Psoas muscle (tissue), 8 donors: ENCODE data around the gene GRK3. TPM values are rescaled to one million over a fixed set of nuclear protein-coding genes. Genes with fewer than 3 reads are reported as not detected.

Source experiments
- ATAC-seq, 4 donors: fragments of 200-7000 bp; cut with Tn5 transposase; one replicate each; pipeline ENCODE4 v1.9.1; 2020; ENCODE audit warnings: moderate library complexity in 3 of 4, mild to moderate bottlenecking in 2 of 4
- DNase-seq, 2 donors: peaks; one replicate each; pipeline ENCODE4 v3.0.0-alpha.2; 2020
- H3K27ac ChIP-seq: fragments of 200-600 bp; one replicate; pipeline ENCODE4 v1.8.0; 2022
- H3K27me3 ChIP-seq, 3 donors: fragments of 200-600 bp in 1 of 3; one replicate each; pipeline versions ENCODE4 v1.6.1 to v1.8.0; 2013 to 2022; ENCODE audit warnings: low read length in 2 of 3, mild to moderate bottlenecking in 2 of 3, moderate library complexity in 1 of 3; ENCODE audit not compliant: insufficient read depth in 3 of 3
- H3K36me3 ChIP-seq, 2 donors: fragments of 200-600 bp in 1 of 2; one replicate each; pipeline versions ENCODE4 v1.6.1 to v1.8.0; 2013 to 2022; ENCODE audit warnings: low read depth in 1 of 2, mild to moderate bottlenecking in 1 of 2, moderate library complexity in 1 of 2; ENCODE audit not compliant: insufficient read depth in 1 of 2
- H3K4me1 ChIP-seq: fragments of 200-600 bp; one replicate; pipeline ENCODE4 v1.8.0; 2022
- H3K4me3 ChIP-seq: fragments of 200-600 bp; one replicate; pipeline ENCODE4 v1.8.0; 2022; ENCODE audit warnings: mild to moderate bottlenecking
- H3K9me3 ChIP-seq: fragments of 200-600 bp; one replicate; pipeline ENCODE4 v1.8.0; 2022
- WGBS, 3 donors: extraction: QIAGEN DNeasy Blood & Tissue Kit; methylation state at CpG; one replicate each; pipeline versions ENCODE4 v1.1.6 to v1.1.7; 2013; 5-methylcytosine and 5-hydroxymethylcytosine counted together
- intact Hi-C, 2 donors: fragments of 100-400 bp; cut with DNase I; formaldehyde crosslinking; loops; one replicate each; pipeline versions ENCODE4 v1.11.0 to v1.14.2; 2022
- polyA plus RNA-seq, 3 donors: library from polyadenylated mRNA; stranded (reverse); fragments of 200-250 nt; gene quantifications; one replicate each; pipeline ENCODE4 v1.2.3, GENCODE V29; 2013
- total RNA-seq, 4 donors: library from RNA; stranded (reverse); fragmentation: NEBNext Ultra II Directional in 2 of 4; extraction: Animal tissue kit (Norgen Biotek cat#: 25700) in 2 of 4; gene quantifications; one replicate each; pipeline versions ENCODE4 v1.2.1 to v1.2.4, GENCODE V29; 2021 to 2023
- TF ChIP-seq, protein P1 (sequence below): fragments of 200-600 bp; IDR thresholded peaks from one replicate; pipeline ENCODE4 v1.8.0; 2022; ENCODE audit warnings: antibody characterized with exemption
- donor health status: healthy with polysubstance abuse.
- donor health status: DM: no; HTN: no; CAD: no; lungs with moderate emphysema.
- donor health status: Bipolar disorder and iron deficiency.
- donor health status: healthy.
- donor health status: DM: yes; HTN: yes; CAD: no.
- donor health status: DM: no; HTN: no; CAD: no.
- donor health status: DM: no; HTN: no; CAD: no.
- donor health status: DM: yes; HTN: yes; CAD: no.

The GRK3 gene
- total and polyA plus RNA-seq, 7 donors: 0.17 to 2.0 (median 1.3) TPM

DNA sequence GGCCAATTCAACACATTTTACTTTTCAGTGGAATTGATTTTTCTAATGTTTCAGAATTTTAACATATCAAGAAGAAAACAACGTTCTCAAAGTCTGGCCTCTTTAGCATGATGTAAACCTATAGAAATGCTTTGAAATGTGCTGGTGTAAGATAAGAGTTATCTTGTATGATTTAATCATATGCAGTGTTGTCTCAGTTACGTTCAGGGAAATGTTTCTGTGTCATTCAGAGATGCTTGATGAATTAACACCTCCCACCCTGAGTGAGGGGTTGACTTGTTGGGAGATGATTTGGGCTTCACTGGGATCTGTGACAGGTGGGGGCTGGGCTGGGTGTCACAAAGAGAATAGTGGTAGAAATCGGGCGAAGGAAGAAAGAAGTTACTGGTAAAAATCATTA lies 161.8 kb downstream of the GRK3 start:
- Histone ChIP-seq H3K36me3 (no peaks in the 10 kb centered on the region), H3K4me1 (no peaks in the 10 kb centered on the region), H3K27ac (no peak overlapping the region), H3K27me3 (no peaks in the 10 kb centered on the region), H3K9me3 (no peaks in the 10 kb centered on the region), H3K4me3 (no peak overlapping the region)
- WGBS, 3 donors: 71 to 80% (median 74%) methylated on average over 4 of the region's 4 CpGs
- ATAC-seq (no peak), DNase-seq (no peak)
- intact Hi-C loops: no loop called here
- TF ChIP-seq, protein P1, sequence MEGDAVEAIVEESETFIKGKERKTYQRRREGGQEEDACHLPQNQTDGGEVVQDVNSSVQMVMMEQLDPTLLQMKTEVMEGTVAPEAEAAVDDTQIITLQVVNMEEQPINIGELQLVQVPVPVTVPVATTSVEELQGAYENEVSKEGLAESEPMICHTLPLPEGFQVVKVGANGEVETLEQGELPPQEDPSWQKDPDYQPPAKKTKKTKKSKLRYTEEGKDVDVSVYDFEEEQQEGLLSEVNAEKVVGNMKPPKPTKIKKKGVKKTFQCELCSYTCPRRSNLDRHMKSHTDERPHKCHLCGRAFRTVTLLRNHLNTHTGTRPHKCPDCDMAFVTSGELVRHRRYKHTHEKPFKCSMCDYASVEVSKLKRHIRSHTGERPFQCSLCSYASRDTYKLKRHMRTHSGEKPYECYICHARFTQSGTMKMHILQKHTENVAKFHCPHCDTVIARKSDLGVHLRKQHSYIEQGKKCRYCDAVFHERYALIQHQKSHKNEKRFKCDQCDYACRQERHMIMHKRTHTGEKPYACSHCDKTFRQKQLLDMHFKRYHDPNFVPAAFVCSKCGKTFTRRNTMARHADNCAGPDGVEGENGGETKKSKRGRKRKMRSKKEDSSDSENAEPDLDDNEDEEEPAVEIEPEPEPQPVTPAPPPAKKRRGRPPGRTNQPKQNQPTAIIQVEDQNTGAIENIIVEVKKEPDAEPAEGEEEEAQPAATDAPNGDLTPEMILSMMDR: no peak

DNA sequence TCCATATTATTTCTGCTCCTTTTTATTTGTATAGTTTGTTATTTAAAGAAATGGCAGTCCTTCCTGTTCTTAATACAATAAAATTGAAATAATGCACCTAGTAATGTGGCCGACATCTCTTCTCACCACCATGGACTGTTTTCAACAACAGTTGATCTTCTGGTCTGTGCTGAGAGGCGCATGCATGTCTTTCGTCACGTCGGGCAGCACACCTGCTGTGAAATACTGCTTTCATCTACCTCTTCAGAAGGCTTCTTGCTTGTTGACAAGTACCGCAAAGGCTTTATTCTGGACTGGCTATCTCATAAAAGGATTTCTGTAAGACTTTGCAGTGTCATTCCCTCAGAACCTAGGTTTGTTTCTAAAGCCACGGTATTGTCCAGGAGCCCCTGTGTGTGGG lies 163.6 kb downstream of the GRK3 start:
- TF ChIP-seq, protein P1: no peak
- intact Hi-C loops: no loop called here
- Histone ChIP-seq H3K27me3 (no peaks in the 10 kb centered on the region), H3K27ac (no peak overlapping the region), H3K36me3 (no peaks in the 10 kb centered on the region), H3K4me1 (no peaks in the 10 kb centered on the region), H3K4me3 (no peak overlapping the region), H3K9me3 (no peaks in the 10 kb centered on the region)
- DNase-seq: no peak
- 82 to 90% (median 87%) methylated on average over 7 of the region's 7 CpGs for WGBS, 3 donors
- ATAC-seq: peak in 1 of 4 donors; percentile 85

DNA sequence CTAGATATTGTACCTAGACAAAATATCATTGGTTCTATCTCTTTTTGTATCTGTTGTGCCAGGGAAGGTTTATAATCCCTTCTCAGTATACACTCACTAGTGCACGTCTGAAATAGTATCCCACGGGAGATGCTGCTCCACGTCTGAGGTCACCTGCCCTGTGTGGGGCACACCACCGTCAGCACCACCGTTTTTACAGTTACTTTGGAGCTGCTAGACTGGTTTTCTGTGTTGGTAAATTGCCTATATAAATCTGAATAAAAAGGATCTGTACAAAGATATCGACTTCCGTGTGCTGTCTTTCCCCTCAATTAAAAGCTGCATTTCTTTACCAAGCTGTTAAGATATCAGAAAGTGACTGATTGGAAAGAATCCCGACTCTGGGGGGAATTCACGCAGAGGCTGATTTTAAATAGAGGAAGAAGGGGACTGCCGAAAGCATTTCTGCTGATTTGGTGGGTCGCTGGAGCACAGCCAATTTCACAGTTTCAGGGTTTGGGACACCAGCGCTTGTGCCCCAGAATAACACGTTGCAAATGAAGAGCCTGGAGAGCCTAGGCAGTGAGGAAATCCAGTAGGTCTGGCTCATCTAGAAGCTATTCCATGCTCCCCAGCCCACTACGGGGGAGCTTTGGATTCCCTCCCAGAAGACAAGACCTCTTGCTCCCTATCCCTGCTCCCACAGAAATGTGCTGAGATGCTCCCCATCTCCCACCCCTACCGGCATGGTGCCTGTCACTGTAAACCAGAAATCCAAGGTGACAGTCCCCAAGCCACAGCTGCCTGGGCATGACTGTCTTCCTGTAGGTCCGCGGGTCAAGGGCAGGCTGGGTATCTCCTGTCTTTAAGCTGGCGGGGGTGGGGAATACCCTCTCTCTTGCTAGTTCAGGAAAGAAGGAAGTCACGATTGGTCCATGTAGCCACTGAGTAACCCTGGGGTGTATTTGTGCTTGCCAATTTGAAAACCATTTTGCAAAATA lies 164.8 kb downstream of the GRK3 start:
- no peaks in the 10 kb centered on the region for H3K27me3 ChIP-seq
- ATAC-seq (no peak), DNase-seq (no peak)
- H3K27ac ChIP-seq: no peak overlapping the region
- H3K36me3 ChIP-seq: no peaks in the 10 kb centered on the region
- TF ChIP-seq, protein P1: no peak
- H3K4me3 ChIP-seq: no peak overlapping the region
- intact Hi-C loops: no loop called here
- 60 to 74% (median 66%) methylated on average over 19 of the region's 19 CpGs for WGBS, 3 donors
- no peaks in the 10 kb centered on the region for H3K9me3 ChIP-seq
- H3K4me1 ChIP-seq: no peaks in the 10 kb centered on the region

DNA sequence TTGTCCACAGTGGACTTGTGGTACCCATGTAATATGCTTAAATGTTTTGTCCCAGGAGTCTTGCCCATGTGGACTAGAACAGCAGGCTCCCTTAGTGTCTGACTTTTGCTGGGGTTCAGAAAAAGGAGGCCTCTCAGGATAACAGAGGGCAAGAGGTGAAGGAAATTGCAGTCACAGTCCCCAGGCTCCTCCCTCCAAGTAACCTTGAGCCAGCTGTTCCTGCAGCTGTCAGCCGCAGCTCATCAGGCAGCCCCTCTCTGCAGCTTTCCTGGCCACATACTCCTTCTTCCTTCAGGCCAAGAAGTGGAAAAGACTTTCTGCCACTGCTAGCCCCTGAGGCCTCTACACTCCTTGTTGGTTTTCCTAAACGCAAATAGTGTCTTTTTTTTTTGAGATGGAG lies 171.2 kb downstream of the GRK3 start:
- DNase-seq (no peak), ATAC-seq (no peak)
- intact Hi-C loops: no loop called here
- Histone ChIP-seq H3K9me3 (no peaks in the 10 kb centered on the region), H3K27ac (no peak overlapping the region), H3K4me3 (no peak overlapping the region), H3K36me3 (no peaks in the 10 kb centered on the region), H3K4me1 (no peaks in the 10 kb centered on the region), H3K27me3 (no peaks in the 10 kb centered on the region)
- WGBS, 3 donors: 41 to 79% (median 47%) methylated on average over 2 of the region's 2 CpGs
- TF ChIP-seq, protein P1: no peak
